A204.1 (cell line): ENCODE data around the gene CTSW.

ENCODE experiments used
- FAIRE-seq: peaks from 2 replicates; lab custom pipeline; 2012; peaks lifted over from hg19 to GRCh38; lab: Jason Lieb, UNC

The CTSW gene

DNA sequence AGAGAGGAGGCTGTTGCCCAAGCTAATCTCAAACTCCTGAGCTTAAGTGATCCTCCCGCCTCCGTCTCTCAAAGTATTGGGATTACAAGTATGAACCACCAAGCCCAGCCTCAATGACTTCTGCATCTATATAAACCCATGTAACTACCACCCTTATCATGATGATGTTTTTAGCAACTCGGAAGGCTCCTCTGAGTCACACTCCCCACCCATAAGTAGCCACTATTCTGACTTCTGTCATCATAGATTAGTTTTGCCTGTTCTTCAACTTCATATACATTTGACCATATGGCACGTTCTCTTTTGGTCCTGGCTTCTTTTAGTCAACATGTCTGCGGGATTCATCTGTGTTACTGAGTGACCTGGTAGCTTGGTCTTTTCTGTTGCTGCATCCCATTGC is 27.0 kb downstream of the CTSW start:
- FAIRE-seq, result no peak

DNA sequence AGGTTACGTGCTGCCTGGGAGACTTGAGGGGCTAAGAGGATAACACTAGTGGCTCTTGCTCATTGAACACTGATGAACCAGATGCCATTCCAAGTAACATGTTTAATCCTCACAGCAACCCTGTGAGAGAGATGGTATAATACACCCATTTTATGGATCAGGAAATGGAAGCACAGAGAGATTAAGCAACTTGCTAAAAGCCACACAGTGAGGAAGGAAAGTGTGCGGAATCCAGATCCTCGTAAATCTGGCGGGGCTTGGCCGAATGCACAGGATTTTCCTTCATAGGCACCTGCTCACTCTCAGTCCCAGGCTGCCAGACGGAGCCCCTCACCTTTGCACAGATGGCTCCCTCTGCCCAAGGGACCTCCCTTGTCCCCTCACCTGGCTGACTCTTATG is 28.2 kb downstream of the CTSW start:
- FAIRE-seq, result no peak

DNA sequence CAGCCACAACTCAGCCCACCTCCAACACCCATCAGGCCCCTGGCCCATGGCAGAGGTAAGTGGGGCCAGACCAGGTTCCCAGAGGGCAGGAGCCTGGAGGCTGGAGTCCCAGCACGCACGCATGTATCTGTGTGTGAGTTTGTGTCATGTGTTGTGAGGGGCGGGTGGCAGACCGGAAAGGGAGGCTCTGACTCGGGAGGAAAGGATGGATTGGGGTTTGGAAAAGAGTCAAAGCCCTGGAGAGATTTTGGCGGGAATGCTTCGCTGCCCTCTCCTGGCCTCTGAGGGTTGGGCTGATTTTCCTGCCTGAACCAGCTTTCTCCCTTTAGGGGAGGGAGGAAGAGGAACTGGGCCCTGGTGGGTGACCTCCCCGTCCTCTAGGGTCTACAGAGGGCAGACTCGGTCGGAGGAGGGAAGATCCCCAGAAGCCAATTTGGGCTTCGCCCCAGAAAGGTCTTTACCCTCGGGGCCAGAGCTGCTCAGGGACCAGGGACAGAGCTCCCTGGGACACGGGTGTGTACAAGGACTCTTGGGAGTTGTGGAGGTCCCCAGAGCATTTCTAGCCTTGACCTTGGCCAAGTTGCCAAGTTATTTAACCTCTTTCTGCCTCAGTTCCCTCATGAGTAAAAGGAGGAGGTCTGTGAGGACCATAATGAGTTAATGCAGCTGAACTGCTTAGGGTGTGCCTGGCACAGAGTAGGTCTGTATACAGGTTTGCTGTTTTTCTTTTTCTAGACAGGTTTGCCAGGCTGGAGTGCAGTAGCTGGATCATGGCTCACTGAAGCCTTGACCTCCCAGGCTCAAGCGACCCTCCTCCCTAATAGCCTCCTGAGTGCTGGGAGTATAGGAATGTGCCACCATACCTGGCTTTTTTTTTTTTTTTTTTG is 32.3 kb downstream of the CTSW start:
- FAIRE-seq, result peak; percentile 19

DNA sequence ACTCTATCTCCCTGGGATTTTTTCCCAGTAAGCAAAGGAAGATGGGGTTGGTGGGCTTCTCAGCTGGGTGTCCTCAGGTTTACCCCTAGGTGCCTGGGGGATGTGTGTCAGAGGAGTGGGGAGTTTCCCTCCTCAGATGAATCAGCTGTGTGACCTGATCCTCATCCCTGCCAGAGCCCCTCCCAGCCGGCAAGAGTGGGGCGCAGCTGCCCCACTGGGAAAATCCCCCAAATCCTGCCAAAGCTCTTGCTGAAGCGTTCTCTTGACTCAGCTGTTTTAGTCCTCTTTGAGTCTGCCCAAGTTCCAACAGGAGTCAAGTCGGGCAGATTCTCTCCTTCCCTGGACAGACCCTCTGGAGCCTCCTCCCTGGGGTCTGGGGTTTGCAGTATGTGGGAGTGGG is 33.2 kb downstream of the CTSW start:
- FAIRE-seq, result no peak

DNA sequence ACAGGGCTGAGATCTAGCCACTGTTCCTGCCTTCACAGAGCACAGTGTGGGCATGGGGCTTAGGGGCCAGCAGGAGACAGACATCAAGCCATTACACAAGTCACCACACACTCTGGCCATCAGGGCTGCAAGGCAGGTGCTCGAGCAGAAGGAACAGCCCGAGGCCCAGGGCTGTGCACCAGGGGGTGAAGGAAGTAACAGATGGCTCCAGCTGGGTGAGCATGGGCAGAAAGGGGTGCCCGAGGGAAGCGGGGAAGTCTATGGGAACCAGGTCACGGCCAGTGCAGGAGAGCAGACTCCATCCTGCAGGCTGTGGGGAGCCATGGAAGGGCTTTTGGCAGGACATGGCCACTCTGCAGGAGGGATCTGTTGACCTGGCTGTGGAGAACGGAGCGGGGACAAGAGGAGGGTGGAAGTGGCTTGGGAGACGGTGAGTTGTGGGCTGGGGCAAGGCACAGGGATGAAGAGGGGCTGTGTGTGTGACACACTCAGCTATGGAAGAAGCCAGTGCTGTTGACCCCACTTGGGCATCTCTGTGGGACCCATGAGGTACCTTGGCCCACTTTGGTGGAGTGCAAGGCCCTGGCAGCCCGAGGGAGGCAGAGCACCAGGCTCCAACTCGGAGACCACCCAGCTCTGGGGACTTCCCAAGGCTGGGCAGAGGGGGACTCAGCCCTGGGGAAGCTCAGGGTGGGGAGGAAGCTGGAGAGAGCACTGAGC is 35.6 kb downstream of the CTSW start:
- FAIRE-seq, result no peak

DNA sequence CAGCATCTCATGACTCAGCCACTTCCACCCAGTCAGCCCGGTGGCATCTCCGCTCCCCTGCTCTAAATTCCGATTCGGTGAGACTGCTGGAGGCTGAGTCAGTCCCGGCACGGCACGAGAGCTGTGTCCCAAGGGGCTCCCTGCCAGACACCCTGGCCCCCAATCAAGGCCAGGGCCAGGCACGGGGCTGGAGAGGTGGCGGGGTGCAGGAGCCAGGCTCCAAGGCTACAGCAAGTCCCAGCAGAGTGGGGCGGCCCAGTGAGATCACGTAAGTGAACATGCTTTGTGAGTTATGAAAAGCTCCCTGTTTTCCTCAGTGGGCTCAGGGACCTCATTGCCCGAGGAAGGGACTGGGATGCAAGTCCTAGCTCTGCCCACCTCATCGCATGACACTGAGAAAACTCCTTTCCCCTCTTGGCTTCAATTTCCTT is 36.2 kb downstream of the CTSW start:
- FAIRE-seq, result no peak

DNA sequence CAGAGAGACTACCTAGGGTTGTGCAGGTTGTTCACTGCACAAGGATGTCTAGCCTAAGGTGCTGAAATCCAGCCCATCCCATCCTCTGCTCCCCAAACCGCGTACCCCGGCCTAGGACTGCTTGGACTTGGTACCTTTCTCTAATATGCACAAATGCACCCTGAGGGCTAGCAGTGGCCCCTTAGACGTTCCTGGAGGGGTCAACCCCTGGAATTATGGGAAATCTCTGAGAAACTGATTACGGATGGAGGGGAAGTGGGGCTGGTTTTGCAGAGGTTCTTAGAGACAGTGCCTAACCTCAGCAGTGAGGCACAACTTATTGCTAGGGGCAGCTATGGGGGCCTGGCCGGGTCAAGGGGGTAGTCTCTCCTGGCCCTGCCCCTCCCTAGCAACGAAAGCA is 36.8 kb downstream of the CTSW start:
- no peak for FAIRE-seq

DNA sequence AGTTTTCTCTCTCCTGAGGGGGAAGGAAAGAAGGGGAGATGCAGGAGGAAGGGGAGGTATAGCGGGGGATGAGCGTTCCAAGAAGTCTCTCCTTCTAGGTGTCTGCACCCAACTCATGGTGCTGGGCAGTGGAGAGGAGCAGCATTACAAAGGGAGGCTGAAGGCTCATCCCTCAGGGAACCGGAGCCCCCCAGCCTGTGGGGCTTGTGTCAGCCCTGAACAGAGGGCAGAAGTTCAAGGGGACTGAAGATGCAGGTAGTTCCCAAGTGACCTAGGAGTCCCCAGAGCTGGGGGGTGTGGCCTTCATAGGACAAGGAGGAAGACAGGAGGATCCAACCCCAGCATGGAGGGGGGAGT is 37.4 kb downstream of the CTSW start:
- no peak for FAIRE-seq

DNA sequence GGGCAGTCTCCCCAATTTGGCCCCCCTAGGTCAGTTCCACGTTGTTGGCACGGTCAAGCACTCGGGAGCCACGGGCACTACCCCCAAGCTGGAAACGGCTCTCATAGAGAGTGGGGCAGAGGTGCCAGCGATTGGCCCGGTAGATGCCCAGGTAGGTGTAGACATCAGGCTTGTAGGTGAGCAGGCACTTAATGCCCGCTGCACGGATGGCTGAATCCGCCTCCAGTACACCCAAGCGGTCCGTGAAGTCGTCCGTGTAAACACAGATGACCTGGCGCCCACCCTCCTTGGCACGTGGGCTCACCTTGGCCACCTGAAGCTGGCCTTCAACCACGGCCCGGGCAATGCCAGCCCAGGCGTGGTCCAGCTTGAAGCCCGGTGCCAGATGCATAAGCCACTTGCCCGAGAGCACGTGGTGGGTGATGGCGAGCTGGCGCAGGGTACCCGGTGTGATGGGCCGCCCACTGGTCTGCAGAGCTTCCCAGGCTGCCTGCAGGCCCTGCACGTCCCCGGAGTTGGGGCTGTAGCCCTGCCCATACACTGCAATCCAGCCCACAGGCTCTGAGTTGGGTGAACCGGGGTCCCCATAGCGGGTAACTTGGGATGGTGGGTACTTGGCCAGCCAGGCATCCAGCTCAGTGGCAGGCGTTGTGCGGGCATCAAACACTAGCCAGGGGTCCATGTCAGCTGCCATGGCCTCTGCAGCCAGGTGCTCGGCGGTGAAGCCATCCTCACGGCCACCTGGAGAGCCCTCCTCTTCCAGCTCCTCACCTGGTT is 38.0 kb downstream of the CTSW start:
- FAIRE-seq, result no peak

DNA sequence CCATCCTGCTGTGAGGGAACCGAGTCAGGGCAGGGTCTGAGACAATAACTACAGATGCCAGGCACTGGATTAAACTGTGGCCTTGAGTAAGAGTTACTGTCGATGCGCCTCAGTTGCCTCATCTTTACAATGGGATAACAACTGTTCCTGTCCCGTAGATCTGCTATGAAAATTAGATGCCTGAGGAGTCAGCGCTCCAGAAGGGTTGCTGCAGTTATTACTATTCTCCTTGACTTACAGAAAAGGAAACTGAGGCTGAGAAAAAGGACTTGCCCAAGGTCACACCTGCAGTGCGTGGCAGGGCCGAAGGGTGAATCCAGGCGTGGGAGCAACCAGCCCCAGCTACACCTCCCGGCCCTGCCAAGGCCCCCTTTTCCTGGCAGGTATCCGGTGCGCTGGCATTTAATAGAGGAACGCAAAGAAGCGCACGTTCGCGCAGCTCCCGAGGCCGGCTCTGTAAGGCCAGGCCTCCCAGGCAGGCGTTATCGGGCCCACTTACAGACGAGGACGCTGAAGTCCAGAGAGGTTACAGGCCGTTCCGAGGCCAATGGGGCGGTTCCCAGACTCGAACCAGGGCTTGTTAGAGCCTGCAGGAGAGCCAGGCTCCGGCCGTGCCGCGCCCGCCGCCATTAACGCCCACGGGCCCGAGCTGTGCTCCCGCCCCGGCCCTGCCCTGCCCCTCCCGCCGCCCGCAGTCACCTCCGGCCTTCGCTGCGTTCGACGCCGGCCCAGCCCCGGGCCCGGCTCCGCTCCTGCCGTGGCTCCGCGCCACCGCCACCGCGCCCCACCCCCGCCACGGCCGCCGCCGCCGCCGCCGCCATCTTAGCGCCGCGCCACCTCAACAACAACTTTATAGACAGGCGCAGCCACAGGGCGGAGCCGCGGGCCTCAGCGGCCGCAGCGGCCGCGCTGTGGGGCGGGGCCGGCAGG is 38.8 kb downstream of the CTSW start, which contains the start of gene C11orf68:
C11orf68 (minus strand) TSS at position 852 of the 930 bp plus-strand sequence; CDS start at position 821, 31 bp downstream.
- no peak for FAIRE-seq

DNA sequence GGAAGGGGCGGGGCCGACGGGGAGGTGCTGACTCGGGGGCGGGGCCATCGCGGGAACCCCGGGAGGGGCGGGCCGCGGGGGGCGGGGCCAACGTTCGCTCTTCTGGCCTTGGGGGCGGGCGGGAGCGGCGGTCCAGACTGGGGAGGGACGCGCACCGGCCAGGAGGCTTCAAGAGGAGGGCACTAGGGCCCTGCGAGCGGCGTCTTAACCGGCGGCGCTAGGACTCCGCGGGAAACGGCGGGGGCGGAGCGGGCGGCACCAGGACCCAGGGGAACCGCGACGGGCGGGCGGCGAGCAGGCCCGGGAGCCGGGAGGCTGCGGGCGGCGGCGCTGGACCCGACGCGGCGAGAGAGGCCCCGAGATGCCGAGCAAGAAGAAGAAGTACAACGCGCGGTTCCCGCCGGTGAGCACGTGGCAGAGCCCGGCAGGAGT is 39.5 kb downstream of the CTSW start, which contains the start of gene DRAP1:
DRAP1 (plus strand) TSS at position 286 of the 432 bp plus-strand sequence; CDS start at position 362, 76 bp downstream.
- FAIRE-seq, result no peak

DNA sequence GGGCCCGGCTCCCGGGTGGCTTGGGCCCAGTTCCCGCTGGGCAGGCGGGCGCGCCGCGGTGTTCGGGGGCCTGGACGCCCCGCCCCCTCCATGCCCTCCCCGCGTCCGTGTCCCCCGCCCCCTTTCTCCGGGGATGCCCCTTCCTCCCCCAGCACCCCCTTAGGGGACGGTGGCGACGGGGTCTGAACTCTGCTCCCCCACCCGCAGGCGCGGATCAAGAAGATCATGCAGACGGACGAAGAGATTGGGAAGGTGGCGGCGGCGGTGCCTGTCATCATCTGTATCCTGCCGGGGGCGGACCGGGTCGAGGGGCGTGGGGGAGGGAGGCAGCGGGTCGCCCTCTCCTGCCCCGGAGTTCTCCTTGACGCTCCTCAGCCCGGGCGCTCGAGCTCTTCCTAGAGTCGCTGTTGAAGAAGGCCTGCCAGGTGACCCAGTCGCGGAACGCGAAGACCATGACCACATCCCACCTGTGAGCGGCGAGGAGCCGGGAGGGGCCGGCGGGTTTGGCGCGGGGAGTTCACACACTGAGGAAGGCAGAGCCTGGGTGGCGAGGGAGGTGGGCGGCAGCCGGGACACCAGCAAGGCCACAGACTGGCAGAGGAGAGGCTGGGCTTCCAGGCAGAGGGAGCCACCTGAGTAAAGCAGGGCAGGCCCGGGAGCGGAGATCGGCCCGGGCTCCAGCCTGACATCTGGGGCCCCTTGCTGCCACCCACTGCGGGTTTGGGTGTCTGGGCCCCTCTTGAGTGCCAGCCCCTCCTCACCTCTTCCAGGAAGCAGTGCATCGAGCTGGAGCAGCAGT is 40.1 kb downstream of the CTSW start:
- FAIRE-seq, result no peak

DNA sequence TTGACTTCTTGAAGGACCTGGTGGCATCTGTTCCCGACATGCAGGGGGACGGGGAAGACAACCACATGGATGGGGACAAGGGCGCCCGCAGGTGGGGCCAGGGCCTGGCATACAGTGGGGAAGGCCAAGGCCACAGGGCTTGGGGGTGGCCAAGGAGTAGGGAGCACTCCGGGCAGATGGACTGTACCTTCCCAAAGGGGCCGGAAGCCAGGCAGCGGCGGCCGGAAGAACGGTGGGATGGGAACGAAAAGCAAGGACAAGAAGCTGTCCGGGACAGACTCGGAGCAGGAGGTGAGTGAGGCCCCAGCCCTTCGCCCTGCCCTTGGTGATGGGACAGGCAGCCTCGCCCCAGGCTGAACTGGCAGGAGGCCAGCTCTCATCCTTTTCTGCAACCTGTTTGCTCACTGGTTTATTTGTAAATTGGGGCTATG is 40.8 kb downstream of the CTSW start:
- no peak for FAIRE-seq

DNA sequence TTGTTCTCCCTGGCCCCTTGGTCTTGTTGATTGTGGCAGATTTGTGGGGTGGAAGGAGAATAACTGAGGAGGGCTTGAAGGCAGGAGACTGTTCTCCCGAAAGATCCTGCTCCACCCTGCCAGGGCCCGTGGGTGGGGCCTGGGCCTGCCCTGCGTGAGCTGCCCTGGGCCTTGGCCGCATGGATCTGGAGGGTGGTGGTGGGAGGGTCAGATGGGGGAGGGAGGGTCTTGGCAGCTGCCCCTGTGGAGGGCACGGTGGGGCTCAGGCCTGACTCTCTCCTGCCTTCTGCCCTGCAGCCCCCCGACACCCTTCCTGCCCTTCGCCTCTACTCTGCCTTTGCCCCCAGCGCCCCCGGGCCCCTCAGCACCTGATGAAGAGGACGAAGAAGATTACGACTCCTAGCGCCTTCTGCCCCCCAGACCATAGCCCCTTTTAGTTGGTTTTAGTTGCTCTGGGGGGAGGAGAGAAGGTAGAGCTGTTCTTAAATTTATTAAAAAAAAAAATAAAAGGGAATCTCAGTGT is 41.5 kb downstream of the CTSW start:
- no peak for FAIRE-seq

DNA sequence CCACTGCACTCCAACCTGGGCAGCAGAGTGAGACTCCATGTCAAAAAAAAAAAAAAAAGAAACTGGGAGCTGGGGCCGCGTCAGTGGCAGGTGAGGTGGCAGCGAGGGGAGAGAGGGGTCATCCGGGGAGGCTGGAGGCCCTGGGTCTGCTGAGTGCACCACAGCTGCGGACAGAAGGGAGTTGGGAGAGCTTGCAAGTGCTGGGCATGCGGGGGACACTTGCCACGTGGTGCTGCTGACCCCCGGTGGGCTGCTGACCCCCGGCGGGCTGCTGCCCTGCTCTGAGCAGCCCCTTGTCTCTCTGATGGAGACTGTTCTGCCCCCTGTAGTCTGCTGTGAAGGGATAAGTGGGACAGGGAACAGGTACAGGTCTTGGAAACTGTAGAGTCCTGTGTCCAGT is 42.2 kb downstream of the CTSW start:
- no peak for FAIRE-seq

DNA sequence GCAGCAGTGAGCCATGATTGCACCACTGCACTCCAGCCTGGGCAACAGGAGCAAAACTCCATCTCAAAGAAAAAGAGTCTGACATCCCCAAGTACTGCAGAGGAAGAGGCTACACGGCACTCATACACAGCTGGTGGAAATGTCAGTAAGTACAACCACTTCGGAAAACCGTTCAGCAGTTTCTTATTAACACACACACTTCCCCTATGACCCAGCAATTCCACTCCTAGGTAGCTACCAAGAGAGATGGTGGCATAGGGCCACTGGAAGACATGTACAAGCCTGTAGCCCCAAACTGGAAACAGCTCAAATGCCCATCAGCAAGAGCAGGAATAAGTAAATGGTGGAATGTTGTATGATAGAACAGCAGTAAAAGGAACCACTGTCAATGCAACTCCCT is 42.9 kb downstream of the CTSW start:
- FAIRE-seq, result no peak

DNA sequence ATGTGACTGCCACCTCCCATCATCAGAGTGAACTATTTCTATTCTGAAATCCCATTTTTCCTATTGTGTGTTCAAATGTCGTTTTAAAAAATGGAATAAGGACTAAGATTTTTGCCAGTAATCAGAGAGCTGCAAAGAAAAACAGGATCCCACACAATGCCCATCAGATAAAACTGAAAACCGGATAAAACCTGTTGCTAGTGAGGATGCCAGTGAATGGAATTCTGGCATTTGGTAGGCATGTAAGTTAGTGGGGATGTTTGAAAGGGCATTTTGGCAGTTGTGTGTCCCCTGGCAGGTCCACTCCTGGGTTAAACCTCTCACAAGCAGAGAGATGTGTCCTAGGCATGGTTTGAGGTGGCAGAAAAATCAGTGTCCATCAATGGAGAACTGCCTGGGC is 45.8 kb downstream of the CTSW start:
- no peak for FAIRE-seq

DNA sequence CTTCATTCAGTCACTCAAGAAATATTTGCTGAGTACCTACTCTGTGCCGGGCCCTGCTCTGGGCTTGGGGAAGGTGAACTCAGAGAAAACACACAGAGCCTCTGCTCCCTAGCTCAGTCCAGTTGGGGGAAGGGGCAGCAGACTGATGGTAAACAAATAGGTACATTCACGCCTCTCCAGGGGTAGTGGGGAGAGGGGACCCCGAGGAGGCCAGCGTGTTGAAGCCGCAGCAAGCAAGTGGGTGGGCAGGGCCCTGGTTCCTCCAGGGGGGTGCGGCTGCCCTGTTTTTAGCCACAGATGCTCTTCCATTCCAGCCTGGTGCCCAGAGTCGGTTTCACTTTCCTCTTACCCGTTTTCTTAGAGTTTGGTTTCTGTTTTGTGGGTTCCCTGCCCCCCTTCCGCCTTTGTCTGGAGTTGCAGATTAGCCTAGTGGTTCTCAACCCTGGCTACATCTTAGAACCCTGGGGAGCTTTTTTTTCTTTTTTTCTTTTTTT is 48.3 kb downstream of the CTSW start:
- no peak for FAIRE-seq

DNA sequence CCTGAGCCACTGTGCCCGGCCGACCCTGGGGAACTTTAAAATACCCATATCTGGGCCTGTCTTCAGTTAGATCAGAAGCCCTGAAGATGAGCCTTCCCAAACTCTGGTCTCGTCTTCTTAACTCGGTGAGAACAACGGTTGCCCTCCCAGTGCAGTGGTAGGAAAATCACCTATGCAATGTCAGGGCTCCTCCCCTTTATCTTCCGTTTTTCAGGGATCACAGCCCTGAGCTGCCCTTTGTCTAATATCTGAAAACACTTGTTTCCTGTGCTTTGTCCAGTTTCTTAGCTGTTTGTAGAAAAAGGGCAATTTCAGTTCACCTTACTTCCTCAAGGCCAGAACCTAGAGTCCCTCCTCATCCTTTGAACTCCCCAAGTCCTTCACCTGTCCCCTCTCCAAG is 49.0 kb downstream of the CTSW start:
- FAIRE-seq, result no peak
